Right cardiac atrium (tissue), 5 donors: ENCODE measurements around the gene CARMIL1. TPM values are rescaled to one million over a fixed set of nuclear protein-coding genes. Genes with fewer than 3 reads are reported as not detected.

Source experiments
- ATAC-seq, 2 donors: fragments of 200-7000 bp; cut with Tn5 transposase; one replicate each; pipeline versions ENCODE4 v1.8.0 to v1.9.1; 2020; ENCODE audit warnings: moderate library complexity in 2 of 2, mild to moderate bottlenecking in 1 of 2
- DNase-seq, 3 donors: peaks; one replicate each; pipeline ENCODE4 v3.0.0-alpha.2; 2020
- H3K27ac ChIP-seq: one replicate; pipeline ENCODE4 v1.5.1; 2013; ENCODE audit warnings: mild to moderate bottlenecking, low read length, control low read depth, moderate library complexity
- H3K27me3 ChIP-seq: one replicate; pipeline ENCODE4 v1.6.1; 2013; ENCODE audit not compliant: control insufficient read depth, insufficient read depth
- H3K4me1 ChIP-seq: one replicate; pipeline ENCODE4 v1.6.1; 2013; ENCODE audit warnings: low read length; ENCODE audit not compliant: control insufficient read depth, insufficient read depth
- H3K4me3 ChIP-seq: one replicate; pipeline ENCODE4 v1.5.1; 2013; ENCODE audit warnings: low read length, control low read depth
- H3K9me3 ChIP-seq: one replicate; pipeline ENCODE4 v1.6.1; 2013; ENCODE audit warnings: low read length; ENCODE audit not compliant: control insufficient read depth
- WGBS: extraction: QIAGEN DNeasy Blood & Tissue Kit; methylation state at CpG from one replicate; pipeline ENCODE4 v1.1.7; 2013; 5-methylcytosine and 5-hydroxymethylcytosine counted together
- intact Hi-C, 4 donors: fragments of 100-400 bp; cut with DNase I; formaldehyde crosslinking; loops; one replicate each; pipeline versions ENCODE4 v1.11.0 to v1.14.0; 2022 to 2023
- polyA plus RNA-seq: library from polyadenylated mRNA; stranded (reverse); fragments of 200-250 nt; gene quantifications from one replicate; pipeline ENCODE4 v1.2.3, GENCODE V29; 2013
- total RNA-seq, 4 donors: library from RNA; stranded (reverse); fragmentation: NEBNext Ultra II Directional; extraction: Animal tissue kit (Norgen Biotek cat#: 25700); gene quantifications; one replicate each; pipeline ENCODE4 v1.2.1, GENCODE V29; 2021
- donor health status: healthy with polysubstance abuse.
- donor health status: DM: no; HTN: yes; CAD: no.
- donor health status: DM: no; HTN: no; CAD: no.
- donor health status: DM: no; HTN: yes; CAD: no; lungs with severe emphysema.
- donor health status: DM: yes; HTN: yes; CAD: no.

The CARMIL1 gene
- total and polyA plus RNA-seq, 5 donors, result 9.5 to 19.8 (median 17.7) TPM

- 85% methylated on average over 2 of the region's 2 CpGs for WGBS
- intact Hi-C loops, result no loop called here
- H3K9me3 ChIP-seq, result no peaks in the 10 kb centered on the region
- H3K27ac ChIP-seq, result no peak overlapping the region
- no peaks in the 10 kb centered on the region for H3K4me1 ChIP-seq
- no peak overlapping the region for H3K4me3 ChIP-seq
- ATAC-seq, result no peak
- no peaks in the 10 kb centered on the region for H3K27me3 ChIP-seq
- no peak for DNase-seq
Observed at GRCh38 chr6:25458485-25458884, 179.3 kb downstream of the CARMIL1 start.

GRCh38 chr6:25462235-25462897, 183.2 kb downstream of the CARMIL1 start:
- intact Hi-C loops, result no loop called here
- no peaks in the 10 kb centered on the region for H3K9me3 ChIP-seq
- no peaks in the 10 kb centered on the region for H3K27me3 ChIP-seq
- H3K27ac ChIP-seq, result no peak overlapping the region
- H3K4me1 ChIP-seq, result no peaks in the 10 kb centered on the region
- no peak for DNase-seq
- ATAC-seq, result no peak
- no peak overlapping the region for H3K4me3 ChIP-seq
- 87% methylated on average over 7 of the region's 7 CpGs for WGBS

- intact Hi-C loops, result no loop called here
- no peaks in the 10 kb centered on the region for H3K27me3 ChIP-seq
- ATAC-seq, result no peak
- H3K27ac ChIP-seq, result no peak overlapping the region
- H3K4me1 ChIP-seq, result no peaks in the 10 kb centered on the region
- DNase-seq, result no peak
- WGBS, result 84% methylated on average over 4 of the region's 4 CpGs
- no peaks in the 10 kb centered on the region for H3K9me3 ChIP-seq
- H3K4me3 ChIP-seq, result no peak overlapping the region
Observed at GRCh38 chr6:25463441-25463840, 184.3 kb downstream of the CARMIL1 start.

GRCh38 chr6:25464225-25464624, 185.1 kb downstream of the CARMIL1 start:
- no peak for DNase-seq
- Histone ChIP-seq H3K4me1 (no peaks in the 10 kb centered on the region), H3K27me3 (no peaks in the 10 kb centered on the region), H3K9me3 (no peaks in the 10 kb centered on the region), H3K4me3 (no peak overlapping the region), H3K27ac (no peak overlapping the region)
- intact Hi-C loops, result no loop called here
- ATAC-seq, result no peak
- WGBS, result 80% methylated on average over 1 of the region's 1 CpG

- no peak overlapping the region for H3K27ac ChIP-seq
- no peaks in the 10 kb centered on the region for H3K4me1 ChIP-seq
- no peaks in the 10 kb centered on the region for H3K27me3 ChIP-seq
- intact Hi-C loops, result no loop called here
- DNase-seq (no peak), ATAC-seq (no peak)
- H3K4me3 ChIP-seq, result no peak overlapping the region
- 81% methylated on average over 2 of the region's 2 CpGs for WGBS
- no peaks in the 10 kb centered on the region for H3K9me3 ChIP-seq
Observed at GRCh38 chr6:25465941-25466340, 186.8 kb downstream of the CARMIL1 start.

- intact Hi-C loops, result no loop called here
- WGBS, result 90% methylated on average over 2 of the region's 2 CpGs
- ATAC-seq, result no peak
Observed at GRCh38 chr6:25468881-25469280, 189.7 kb downstream of the CARMIL1 start.

GRCh38 chr6:25469797-25470388, 190.7 kb downstream of the CARMIL1 start:
- ATAC-seq, result no peak
- no peak overlapping the region for H3K4me3 ChIP-seq
- intact Hi-C loops, result no loop called here
- no peak overlapping the region for H3K27ac ChIP-seq
- H3K27me3 ChIP-seq, result no peaks in the 10 kb centered on the region
- H3K4me1 ChIP-seq, result no peaks in the 10 kb centered on the region
- H3K9me3 ChIP-seq, result no peaks in the 10 kb centered on the region
- DNase-seq, result no peak

More at GRCh38 chr6:25468881-25469280, 189.7 kb downstream of the CARMIL1 start:
- Histone ChIP-seq H3K4me1 (no peaks in the 10 kb centered on the region), H3K27me3 (no peaks in the 10 kb centered on the region), H3K4me3 (no peak overlapping the region), H3K9me3 (no peaks in the 10 kb centered on the region), H3K27ac (no peak overlapping the region)
- DNase-seq, result no peak

GRCh38 chr6:25472306-25472705, 193.1 kb downstream of the CARMIL1 start:
- intact Hi-C loops, result no loop called here
- no peaks in the 10 kb centered on the region for H3K4me1 ChIP-seq
- 94% methylated on average over 3 of the region's 3 CpGs for WGBS
- no peak overlapping the region for H3K27ac ChIP-seq
- H3K27me3 ChIP-seq, result no peaks in the 10 kb centered on the region
- no peak for ATAC-seq
- no peak for DNase-seq
- H3K4me3 ChIP-seq, result no peak overlapping the region
- no peaks in the 10 kb centered on the region for H3K9me3 ChIP-seq

- H3K27ac ChIP-seq, result no peak overlapping the region
- ATAC-seq, result no peak
- WGBS, result 73% methylated on average over 3 of the region's 3 CpGs
Observed at GRCh38 chr6:25472906-25473305, 193.7 kb downstream of the CARMIL1 start.

GRCh38 chr6:25473447-25473846, 194.3 kb downstream of the CARMIL1 start:
- ATAC-seq (no peak), DNase-seq (no peak)
- no peaks in the 10 kb centered on the region for H3K9me3 ChIP-seq
- H3K27ac ChIP-seq, result no peak overlapping the region
- intact Hi-C loops, result no loop called here
- no peaks in the 10 kb centered on the region for H3K4me1 ChIP-seq
- WGBS, result 90% methylated on average over 3 of the region's 3 CpGs
- no peak overlapping the region for H3K4me3 ChIP-seq
- H3K27me3 ChIP-seq, result no peaks in the 10 kb centered on the region

More at GRCh38 chr6:25472906-25473305, 193.7 kb downstream of the CARMIL1 start:
- Histone ChIP-seq H3K4me1 (no peaks in the 10 kb centered on the region), H3K9me3 (no peaks in the 10 kb centered on the region), H3K4me3 (no peak overlapping the region), H3K27me3 (no peaks in the 10 kb centered on the region)
- intact Hi-C loops, result no loop called here
- no peak for DNase-seq

GRCh38 chr6:25476126-25476525, 197.0 kb downstream of the CARMIL1 start:
- H3K27me3 ChIP-seq, result no peaks in the 10 kb centered on the region
- H3K4me3 ChIP-seq, result no peak overlapping the region
- WGBS, result 86% methylated on average over 3 of the region's 3 CpGs
- DNase-seq (no peak), ATAC-seq (no peak)
- no peaks in the 10 kb centered on the region for H3K9me3 ChIP-seq
- intact Hi-C loops, result no loop called here
- H3K4me1 ChIP-seq, result no peaks in the 10 kb centered on the region
- no peak overlapping the region for H3K27ac ChIP-seq
